ENCODE measurements around the gene MIEF2. TPM values are rescaled to one million over a fixed set of nuclear protein-coding genes. Genes with fewer than 3 reads are reported as not detected.
"Not testable (repeated sequence)": the region's sequence is repeated elsewhere in the genome, so short reads cannot be mapped to it uniquely, and the experiment has no call there.

The MIEF2 gene
- 1 to 10 TPM; 7.8 to 9.4 TPM for total RNA-seq

GRCh38 chr17:18260332-18261145, at the start of gene MIEF2:
MIEF2 (plus strand) TSS chr17:18260662; CDS start chr17:18262721, 2,059 bp downstream.
- Mint-ChIP-seq H3K27ac (peak within 1 kb of the TSS; percentile 67), H3K4me3 (peak within 1 kb of the TSS; percentile 85 to 91), H3K27me3 (ENCODE audit: low read depth) (no peaks in the 10 kb centered on the region), H3K4me1 (ENCODE audit: low read depth) (peaks cover 36% of the 10 kb centered on the region), H3K36me3 (ENCODE audit: insufficient read depth in 2 of 2) (peaks cover 0 to 3% of the 10 kb centered on the region in 2 donors), H3K9me3 (no peaks in the 10 kb centered on the region)
- DNase-seq (peak; percentile 93 to 96), ATAC-seq (replicated peaks in 1 of 2) (peak; percentile 85 to 89)

GRCh38 chr17:18213666-18214270, 46.7 kb upstream of the MIEF2 start:
- no peak for DNase-seq
- H3K27ac Mint-ChIP-seq = peak overlapping the region; percentile 82
- no peaks in the 10 kb centered on the region for H3K27me3 Mint-ChIP-seq (ENCODE audit: low read depth)
- no peaks in the 10 kb centered on the region for H3K9me3 Mint-ChIP-seq
- no peak overlapping the region for H3K4me3 Mint-ChIP-seq
- peaks cover 3 to 6% of the 10 kb centered on the region in 2 donors for H3K36me3 Mint-ChIP-seq (ENCODE audit: insufficient read depth in 2 of 2)
- no peak for ATAC-seq (replicated peaks in 1 of 2)
- no peaks in the 10 kb centered on the region for H3K4me1 Mint-ChIP-seq (ENCODE audit: low read depth)

- H3K27me3 Mint-ChIP-seq (ENCODE audit: low read depth); ATAC-seq (replicated peaks in 1 of 2); H3K4me3 Mint-ChIP-seq; H3K4me1 Mint-ChIP-seq (ENCODE audit: low read depth); H3K9me3 Mint-ChIP-seq; H3K36me3 Mint-ChIP-seq (ENCODE audit: insufficient read depth in 2 of 2); H3K27ac Mint-ChIP-seq; DNase-seq: not testable (repeated sequence)
Measured at GRCh38 chr17:18216906-18217305, 43.6 kb upstream of the MIEF2 start.

GRCh38 chr17:18217412-18218015, 42.9 kb upstream of the MIEF2 start:
- no peak overlapping the region for H3K27ac Mint-ChIP-seq
- no peak overlapping the region for H3K4me3 Mint-ChIP-seq

GRCh38 chr17:18218756-18219415, 41.6 kb upstream of the MIEF2 start:
- H3K27ac Mint-ChIP-seq = no peak overlapping the region
- H3K9me3 Mint-ChIP-seq = no peaks in the 10 kb centered on the region
- H3K4me3 Mint-ChIP-seq = no peak overlapping the region
- DNase-seq (no peak), ATAC-seq (replicated peaks in 1 of 2) (no peak)
- no peaks in the 10 kb centered on the region for H3K4me1 Mint-ChIP-seq (ENCODE audit: low read depth)
- H3K27me3 Mint-ChIP-seq (ENCODE audit: low read depth) = no peaks in the 10 kb centered on the region
- no peaks in the 10 kb centered on the region for H3K36me3 Mint-ChIP-seq (ENCODE audit: insufficient read depth in 2 of 2)

More at GRCh38 chr17:18217412-18218015, 42.9 kb upstream of the MIEF2 start:
- no peaks in the 10 kb centered on the region for H3K27me3 Mint-ChIP-seq (ENCODE audit: low read depth)
- peak; percentile 85 to 89 for ATAC-seq (replicated peaks in 1 of 2)
- H3K4me1 Mint-ChIP-seq (ENCODE audit: low read depth) = no peaks in the 10 kb centered on the region
- no peaks in the 10 kb centered on the region for H3K36me3 Mint-ChIP-seq (ENCODE audit: insufficient read depth in 2 of 2)
- no peaks in the 10 kb centered on the region for H3K9me3 Mint-ChIP-seq
- peak; percentile 80 to 81 for DNase-seq

GRCh38 chr17:18224053-18224386, 36.4 kb upstream of the MIEF2 start:
- Mint-ChIP-seq H3K4me3 (no peak overlapping the region), H3K4me1 (ENCODE audit: low read depth) (peaks cover 23% of the 10 kb centered on the region), H3K9me3 (no peaks in the 10 kb centered on the region), H3K36me3 (ENCODE audit: insufficient read depth in 2 of 2) (peaks cover 2% of the 10 kb centered on the region in 2 donors), H3K27me3 (ENCODE audit: low read depth) (no peaks in the 10 kb centered on the region), H3K27ac (no peak overlapping the region)
- ATAC-seq (replicated peaks in 1 of 2) (no peak), DNase-seq (no peak)

- DNase-seq = no peak
- H3K36me3 Mint-ChIP-seq (ENCODE audit: insufficient read depth in 2 of 2) = peaks cover 2% of the 10 kb centered on the region in 2 donors
- H3K4me3 Mint-ChIP-seq = peak overlapping the region; percentile 72 to 79
- peaks cover 23% of the 10 kb centered on the region for H3K4me1 Mint-ChIP-seq (ENCODE audit: low read depth)
- no peak for ATAC-seq (replicated peaks in 1 of 2)
- H3K27me3 Mint-ChIP-seq (ENCODE audit: low read depth) = no peaks in the 10 kb centered on the region
- H3K27ac Mint-ChIP-seq = peak overlapping the region; percentile 21
- no peaks in the 10 kb centered on the region for H3K9me3 Mint-ChIP-seq
Measured at GRCh38 chr17:18224387-18225120, 35.9 kb upstream of the MIEF2 start.

- DNase-seq (peak; percentile 97 to 99), ATAC-seq (replicated peaks in 1 of 2) (peak; percentile 98)
- Mint-ChIP-seq H3K9me3 (no peaks in the 10 kb centered on the region), H3K4me1 (ENCODE audit: low read depth) (peaks cover 23% of the 10 kb centered on the region), H3K27me3 (ENCODE audit: low read depth) (no peaks in the 10 kb centered on the region), H3K4me3 (peak within 1 kb of the TSS; percentile 87 to 95), H3K27ac (peak within 1 kb of the TSS; percentile 21), H3K36me3 (ENCODE audit: insufficient read depth in 2 of 2) (peaks cover 2% of the 10 kb centered on the region in 2 donors)
Measured at GRCh38 chr17:18225121-18225641, 35.3 kb upstream of the MIEF2 start, which contains the start of gene LLGL1. LLGL1 (plus strand) TSS chr17:18225635; CDS start chr17:18225683, 48 bp downstream.

- Mint-ChIP-seq H3K27me3 (ENCODE audit: low read depth) (no peaks in the 10 kb centered on the region), H3K36me3 (ENCODE audit: insufficient read depth in 2 of 2) (peaks cover 2% of the 10 kb centered on the region in 2 donors), H3K4me3 (peak overlapping the region; percentile 87 to 95), H3K27ac (peak overlapping the region; percentile 5), H3K9me3 (no peaks in the 10 kb centered on the region), H3K4me1 (ENCODE audit: low read depth) (peaks cover 23% of the 10 kb centered on the region)
- DNase-seq (peak in 1 of 2 donors; percentile 10), ATAC-seq (replicated peaks in 1 of 2) (peak in 1 of 2 donors; percentile 52)
Measured at GRCh38 chr17:18225642-18226283, 34.7 kb upstream of the MIEF2 start.

GRCh38 chr17:18226284-18226945, 34.0 kb upstream of the MIEF2 start:
- Mint-ChIP-seq H3K27me3 (ENCODE audit: low read depth) (no peaks in the 10 kb centered on the region), H3K9me3 (no peaks in the 10 kb centered on the region), H3K4me1 (ENCODE audit: low read depth) (peaks cover 23% of the 10 kb centered on the region), H3K27ac (peak overlapping the region; percentile 5), H3K4me3 (peak overlapping the region; percentile 87 to 95), H3K36me3 (ENCODE audit: insufficient read depth in 2 of 2) (peaks cover 2% of the 10 kb centered on the region in 2 donors)
- DNase-seq (no peak), ATAC-seq (replicated peaks in 1 of 2) (no peak)

- Mint-ChIP-seq H3K4me1 (ENCODE audit: low read depth) (peaks cover 23% of the 10 kb centered on the region), H3K27ac (no peak overlapping the region)
- ATAC-seq (replicated peaks in 1 of 2) = no peak
Measured at GRCh38 chr17:18227635-18228034, 32.8 kb upstream of the MIEF2 start.

More at GRCh38 chr17:18227635-18228034, 32.8 kb upstream of the MIEF2 start:
- H3K4me3 Mint-ChIP-seq = no peak overlapping the region
- peaks cover 2% of the 10 kb centered on the region in 2 donors for H3K36me3 Mint-ChIP-seq (ENCODE audit: insufficient read depth in 2 of 2)
- DNase-seq = no peak
- no peaks in the 10 kb centered on the region for H3K27me3 Mint-ChIP-seq (ENCODE audit: low read depth)
- H3K9me3 Mint-ChIP-seq = no peaks in the 10 kb centered on the region

Measured in activated T-cell treated with anti-CD3 and anti-CD28 coated beads, Interleukin-2, amount 50 U/mL, for 72 hours (primary cell).